HEK293 (cell line): Measurements from ENCODE around the gene TPP2.

Experiments used
- CTCF ChIA-PET: fragments of 350-600 bp; formaldehyde crosslinking; extraction: SDS; loops from one replicate; lab custom pipeline; 2021; ENCODE audit warnings: antibody characterized with exemption; lab: Yijun Ruan, JAX
- POLR2A ChIA-PET: fragments of 300-600 bp; formaldehyde crosslinking; extraction: SDS; loops from one replicate; lab custom pipeline; 2020; ENCODE audit warnings: antibody characterized with exemption, inconsistent platforms; lab: Yijun Ruan, JAX
- H3K27ac ChIP-seq: fragments of 200-500 bp; sonication (Bioruptor generic); 2 replicates; pipeline ENCODE4 v1.5.1; 2014; ENCODE audit warnings: low read depth, low read length, control low read depth, inconsistent platforms; ENCODE audit errors: extremely low read depth
- H3K36me3 ChIP-seq, 2 experiments: fragments of 200-500 bp in 1 of 2; sonication (Bioruptor generic) in 1 of 2; 1 replicate in 1 of 2; 2 replicates in 1 of 2; pipeline ENCODE4 v1.5.1; 2014 to 2017; ENCODE audit warnings: inconsistent platforms in 2 of 2, low read length in 2 of 2; ENCODE audit not compliant: control insufficient read depth in 2 of 2, insufficient read depth in 1 of 2
- H3K4me1 ChIP-seq: fragments of 200-500 bp; sonication (Bioruptor generic); 2 replicates; pipeline ENCODE4 v1.5.1; 2014; ENCODE audit warnings: mild to moderate bottlenecking, low read length, inconsistent platforms; ENCODE audit not compliant: control insufficient read depth, insufficient read depth
- H3K4me3 ChIP-seq: 2 replicates; pipeline ENCODE4 v1.5.1; 2011; ENCODE audit warnings: low read depth, mild to moderate bottlenecking, control low read depth, low read length, moderate library complexity
- H3K9me3 ChIP-seq: fragments of 200-500 bp; sonication (Bioruptor generic); 2 replicates; pipeline ENCODE4 v1.5.1; 2014; ENCODE audit warnings: low read depth, low read length, inconsistent platforms; ENCODE audit not compliant: control insufficient read depth, insufficient read depth
- BCL11B ChIP-seq: fragments of 450-650 bp; formaldehyde crosslinking; IDR thresholded peaks from 2 replicates; pipeline ENCODE4 v1.5.1; 2016; ENCODE audit warnings: low read depth, missing biosample characterization, missing genetic modification characterization
- EGR2 ChIP-seq: fragments of 450-650 bp; formaldehyde crosslinking; IDR thresholded peaks from 2 replicates; pipeline ENCODE4 v1.5.1; 2016; ENCODE audit warnings: low read depth, missing biosample characterization, missing genetic modification characterization
- FEZF1 ChIP-seq: fragments of 450-650 bp; formaldehyde crosslinking; IDR thresholded peaks from 2 replicates; pipeline ENCODE4 v1.5.1; 2016; ENCODE audit warnings: missing biosample characterization, missing genetic modification characterization
- HOXA7 ChIP-seq: sonication (generic); formaldehyde crosslinking; IDR thresholded peaks from 2 replicates; pipeline ENCODE4 v1.8.1; 2022; ENCODE audit warnings: missing genetic modification reagents, borderline replicate concordance
- IKZF3 ChIP-seq: fragments of 450-650 bp; IDR thresholded peaks from 2 replicates; pipeline ENCODE4 v1.5.0; 2018; ENCODE audit warnings: missing biosample characterization, mild to moderate bottlenecking, missing genetic modification characterization, moderate library complexity
- KLF17 ChIP-seq: fragments of 450-650 bp; formaldehyde crosslinking; IDR thresholded peaks from 2 replicates; pipeline ENCODE4 v1.5.1; 2016; ENCODE audit warnings: missing biosample characterization, missing genetic modification characterization
- MYNN ChIP-seq: fragments of 450-650 bp; formaldehyde crosslinking; IDR thresholded peaks from 2 replicates; pipeline ENCODE4 v1.5.1; 2016; ENCODE audit warnings: missing biosample characterization, missing genetic modification characterization, borderline replicate concordance
- MZF1 ChIP-seq: fragments of 450-650 bp; formaldehyde crosslinking; IDR thresholded peaks from 2 replicates; pipeline ENCODE4 v1.5.1; 2017; ENCODE audit warnings: missing biosample characterization, missing genetic modification characterization, borderline replicate concordance
- OSR2 ChIP-seq: fragments of 450-650 bp; formaldehyde crosslinking; IDR thresholded peaks from 2 replicates; pipeline ENCODE4 v1.5.1; 2016; ENCODE audit warnings: missing biosample characterization, missing genetic modification characterization
- SP7 ChIP-seq: fragments of 450-650 bp; formaldehyde crosslinking; IDR thresholded peaks from 2 replicates; pipeline ENCODE4 v1.5.1; 2016; ENCODE audit warnings: missing biosample characterization, missing genetic modification characterization
- YY2 ChIP-seq: fragments of 450-650 bp; formaldehyde crosslinking; IDR thresholded peaks from 2 replicates; pipeline ENCODE4 v1.5.1; 2016; ENCODE audit warnings: missing biosample characterization, missing genetic modification characterization
- ZBTB6 ChIP-seq: fragments of 450-650 bp; formaldehyde crosslinking; IDR thresholded peaks from 2 replicates; pipeline ENCODE4 v1.5.1; 2017; ENCODE audit warnings: missing biosample characterization, missing genetic modification characterization
- ZFHX2 ChIP-seq: fragments of 450-650 bp; formaldehyde crosslinking; conservative IDR thresholded peaks from 2 replicates; pipeline ENCODE4 v1.5.1; 2016; ENCODE audit warnings: missing biosample characterization, missing genetic modification characterization
- ZFP41 ChIP-seq: fragments of 450-650 bp; formaldehyde crosslinking; IDR thresholded peaks from 2 replicates; pipeline ENCODE4 v1.5.1; 2016; ENCODE audit warnings: missing biosample characterization, missing genetic modification characterization, borderline replicate concordance
- ZNF146 ChIP-seq: fragments of 450-650 bp; formaldehyde crosslinking; IDR thresholded peaks from 2 replicates; pipeline ENCODE4 v1.5.1; 2016; ENCODE audit warnings: missing biosample characterization, missing genetic modification characterization
- ZNF24 ChIP-seq: fragments of 450-650 bp; formaldehyde crosslinking; IDR thresholded peaks from 2 replicates; pipeline ENCODE4 v1.5.1; 2016; ENCODE audit warnings: missing biosample characterization, missing genetic modification characterization
- ZNF280D ChIP-seq: fragments of 450-650 bp; formaldehyde crosslinking; IDR thresholded peaks from 2 replicates; pipeline ENCODE4 v1.5.1; 2016; ENCODE audit warnings: missing biosample characterization, missing genetic modification characterization
- ZNF324 ChIP-seq: fragments of 450-650 bp; formaldehyde crosslinking; IDR thresholded peaks from 2 replicates; pipeline ENCODE4 v1.5.1; 2016; ENCODE audit warnings: missing biosample characterization, missing genetic modification characterization
- ZNF433 ChIP-seq: fragments of 450-650 bp; formaldehyde crosslinking; IDR thresholded peaks from 2 replicates; pipeline ENCODE4 v1.5.1; 2016; ENCODE audit warnings: missing biosample characterization, missing genetic modification characterization, low read depth
- ZNF514 ChIP-seq: fragments of 450-650 bp; formaldehyde crosslinking; IDR thresholded peaks from 2 replicates; pipeline ENCODE4 v1.5.1; 2016; ENCODE audit warnings: missing biosample characterization, missing genetic modification characterization
- ZNF558 ChIP-seq: fragments of 450-650 bp; formaldehyde crosslinking; IDR thresholded peaks from 2 replicates; pipeline ENCODE4 v1.5.1; 2016; ENCODE audit warnings: missing biosample characterization, missing genetic modification characterization
- ZNF571 ChIP-seq: fragments of 450-650 bp; formaldehyde crosslinking; IDR thresholded peaks from 2 replicates; pipeline ENCODE4 v1.5.0; 2017; ENCODE audit warnings: missing biosample characterization, missing genetic modification characterization
- ZNF596 ChIP-seq: fragments of 450-650 bp; IDR thresholded peaks from 2 replicates; pipeline ENCODE4 v1.5.0; 2018; ENCODE audit warnings: missing biosample characterization, mild to moderate bottlenecking, missing genetic modification characterization, moderate library complexity
- ZNF623 ChIP-seq: fragments of 450-650 bp; formaldehyde crosslinking; IDR thresholded peaks from 2 replicates; pipeline ENCODE4 v1.5.1; 2016; ENCODE audit warnings: missing biosample characterization, missing genetic modification characterization
- ZNF629 ChIP-seq: fragments of 450-650 bp; formaldehyde crosslinking; IDR thresholded peaks from 2 replicates; pipeline ENCODE4 v1.5.1; 2017; ENCODE audit warnings: missing biosample characterization, missing genetic modification characterization
- ZNF639 ChIP-seq: fragments of 450-650 bp; formaldehyde crosslinking; IDR thresholded peaks from 2 replicates; pipeline ENCODE4 v1.5.1; 2016; ENCODE audit warnings: missing biosample characterization, missing genetic modification characterization
- ZNF785 ChIP-seq: fragments of 450-650 bp; formaldehyde crosslinking; IDR thresholded peaks from 2 replicates; pipeline ENCODE4 v1.5.1; 2016; ENCODE audit warnings: missing biosample characterization, missing genetic modification characterization
- ZNF791 ChIP-seq: fragments of 450-650 bp; formaldehyde crosslinking; IDR thresholded peaks from 2 replicates; pipeline ENCODE4 v1.5.1; 2016; ENCODE audit warnings: missing biosample characterization, missing genetic modification characterization
- ZNF830 ChIP-seq: fragments of 450-650 bp; IDR thresholded peaks from 2 replicates; pipeline ENCODE4 v1.5.0; 2018; ENCODE audit warnings: missing biosample characterization, missing genetic modification characterization, low read depth, mild to moderate bottlenecking, moderate library complexity
- ZNF843 ChIP-seq: fragments of 450-650 bp; formaldehyde crosslinking; IDR thresholded peaks from 2 replicates; pipeline ENCODE4 v1.5.1; 2016; ENCODE audit warnings: missing biosample characterization, missing genetic modification characterization

Gene TPP2

GRCh38 chr13:102690883-102691282, 94.1 kb downstream of the TPP2 start (continued):
- no peak for TF ChIP-seq KLF17 (tag by site-specific recombination)
- TF ChIP-seq ZNF623, result no peak
- no peak for TF ChIP-seq EGR2 (tag by site-specific recombination)
- no peak for TF ChIP-seq ZNF843 (tag by site-specific recombination)
- TF ChIP-seq MZF1 (tag by site-specific recombination), result no peak
- TF ChIP-seq ZFP41 (tag by site-specific recombination), result no peak
- TF ChIP-seq FEZF1, result no peak
- no peak for TF ChIP-seq ZNF791 (tag by site-specific recombination)

GRCh38 chr13:102692491-102692826, 95.7 kb downstream of the TPP2 start:
- ChIA-PET CTCF (no interaction called here), POLR2A (interaction anchor here (0.7 kb wide), 1 partner anchor 81 kb away, joined by 3 read pairs; the partner anchor contains the start of gene TEX30)
- H3K4me3 ChIP-seq, result no peak overlapping the region
- TF ChIP-seq IKZF3 (no peak), ZNF830 (tag by site-specific recombination) (no peak), ZNF146 (tag by site-specific recombination) (no peak), ZNF571 (tag by site-specific recombination) (no peak), OSR2 (tag by site-specific recombination) (no peak), ZNF324 (no peak), ZNF639 (tag by site-specific recombination) (no peak), ZNF791 (tag by site-specific recombination) (no peak), HOXA7 (CRISPR knock-in tag) (no peak), ZNF514 (tag by site-specific recombination) (no peak), ZFHX2 (tag by site-specific recombination) (no peak), SP7 (no peak), ZNF596 (no peak), ZNF558 (tag by site-specific recombination) (no peak), ZNF785 (tag by site-specific recombination) (no peak), ZNF433 (no peak), ZBTB6 (tag by site-specific recombination) (no peak)
- no peaks in the 10 kb centered on the region for H3K9me3 ChIP-seq
- no peak overlapping the region for H3K27ac ChIP-seq
- H3K36me3 ChIP-seq, result no peaks in the 10 kb centered on the region
- no peaks in the 10 kb centered on the region for H3K4me1 ChIP-seq

- Histone ChIP-seq H3K4me1 (no peaks in the 10 kb centered on the region), H3K36me3 (no peaks in the 10 kb centered on the region), H3K9me3 (no peaks in the 10 kb centered on the region), H3K27ac (no peak overlapping the region), H3K4me3 (no peak overlapping the region)
- ChIA-PET CTCF (no interaction called here), POLR2A (no interaction called here)
- no peak for TF ChIP-seq ZNF24 (tag by site-specific recombination)
- no peak for TF ChIP-seq BCL11B (tag by site-specific recombination)
- no peak for TF ChIP-seq ZNF629 (tag by site-specific recombination)
- TF ChIP-seq ZNF280D (tag by site-specific recombination), result no peak
- no peak for TF ChIP-seq YY2 (tag by site-specific recombination)
- no peak for TF ChIP-seq MZF1 (tag by site-specific recombination)
- no peak for TF ChIP-seq MYNN
- TF ChIP-seq HOXA7 (CRISPR knock-in tag), result no peak
- TF ChIP-seq EGR2 (tag by site-specific recombination), result no peak
These were observed 96.5 kb downstream of the TPP2 start for GRCh38 chr13:102693250-102693649.
